Activated CD4-positive, alpha-beta T cell treated with anti-CD3 and anti-CD28 coated beads, Interleukin-2, amount 10 ng/mL, durations not matched to agents 7 days and 5 days (primary cell): ENCODE measurements around the gene FILIP1. TPM values are rescaled to one million over a fixed set of nuclear protein-coding genes. Genes with fewer than 3 reads are reported as not detected.
"Not testable (repeated sequence)": the region's sequence is repeated elsewhere in the genome, so short reads cannot be mapped to it uniquely, and the experiment has no call there.

ENCODE experiments used
- CTCF ChIA-PET: fragments of 350-600 bp; sonication (Branson Sonifier 250); formaldehyde crosslinking; loops from one replicate; lab custom pipeline; 2021; ENCODE audit warnings: antibody characterized with exemption; lab: Charles Lee
- POLR2A ChIA-PET: fragments of 350-600 bp; sonication (Branson Sonifier 250); formaldehyde crosslinking; loops from one replicate; lab custom pipeline; 2021; ENCODE audit warnings: antibody characterized with exemption; lab: Charles Lee
- DNase-seq: peaks from one replicate; pipeline ENCODE4 v3.0.0-alpha.2; 2020
- H3K27ac Mint-ChIP-seq: one replicate; pipeline ENCODE4 v1.8.0; 2021; ENCODE audit warnings: mild to moderate bottlenecking, moderate library complexity, mixed read lengths
- H3K27me3 Mint-ChIP-seq: one replicate; pipeline ENCODE4 v1.8.0; 2021; ENCODE audit warnings: mixed read lengths
- H3K36me3 Mint-ChIP-seq: one replicate; pipeline ENCODE4 v1.8.0; 2021; ENCODE audit warnings: low read depth, mixed read lengths
- H3K4me1 Mint-ChIP-seq: one replicate; pipeline ENCODE4 v1.8.0; 2021; ENCODE audit warnings: mixed read lengths
- H3K4me3 Mint-ChIP-seq: one replicate; pipeline ENCODE4 v1.8.0; 2021; ENCODE audit warnings: mild to moderate bottlenecking, moderate library complexity, mixed read lengths
- H3K9me3 Mint-ChIP-seq: one replicate; pipeline ENCODE4 v1.8.0; 2021; ENCODE audit warnings: mixed read lengths
- total RNA-seq, 2 experiments: library from RNA; stranded (reverse); gene quantifications; one replicate each; pipeline ENCODE4 v1.2.3, GENCODE V29; 2021

Gene FILIP1
- total RNA-seq, 2 experiments from 2014 or later, result 0.04 TPM; not detected in 1

DNA sequence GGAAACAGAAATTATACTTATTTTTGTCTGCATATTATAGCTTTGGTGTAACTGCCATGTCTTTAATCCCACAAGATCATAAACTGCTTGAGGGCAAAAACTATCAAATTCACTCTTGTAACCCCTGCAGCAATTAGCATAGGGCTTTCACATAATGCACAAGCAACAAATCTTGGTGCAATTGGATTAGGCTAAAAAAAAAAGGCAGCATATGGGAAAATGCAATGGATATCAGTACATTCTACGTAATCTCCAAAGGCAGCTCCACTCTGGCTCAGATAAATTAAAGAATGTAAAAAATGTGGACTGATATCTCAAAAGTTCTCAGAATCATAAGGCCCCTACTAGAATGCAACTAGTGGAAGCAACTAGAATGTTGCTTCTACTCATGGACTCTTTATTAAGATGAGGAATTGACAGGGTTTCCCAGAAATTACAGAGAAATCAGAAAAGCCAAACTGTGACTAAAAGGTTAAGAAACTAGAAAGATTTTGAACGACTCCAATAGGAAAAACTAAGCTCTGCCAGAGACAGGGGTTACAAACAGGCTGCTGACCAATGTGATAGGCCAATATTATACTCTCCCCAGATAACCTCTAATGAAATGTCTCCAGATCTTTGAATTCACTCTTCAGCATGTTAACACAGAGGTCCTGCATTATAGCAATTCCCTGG, 55.0 kb downstream of the FILIP1 start:
- Mint-ChIP-seq H3K4me3 (no peak overlapping the region), H3K27me3 (peaks cover 1% of the 10 kb centered on the region), H3K36me3 (no peaks in the 10 kb centered on the region), H3K9me3 (no peaks in the 10 kb centered on the region), H3K4me1 (no peaks in the 10 kb centered on the region), H3K27ac (no peak overlapping the region)
- ChIA-PET CTCF (interaction anchor here (0.6 to 1.3 kb wide), 2 partner anchors 10 to 1778 kb away, joined by 3 to 4 read pairs; no protein-coding TSS in a partner anchor), POLR2A (no interaction called here)
- DNase-seq, result no peak

- H3K27me3 Mint-ChIP-seq, result peaks cover 1% of the 10 kb centered on the region
- DNase-seq, result no peak
- no peak overlapping the region for H3K27ac Mint-ChIP-seq
- POLR2A ChIA-PET, result no interaction called here
- H3K4me1 Mint-ChIP-seq, result no peaks in the 10 kb centered on the region
- CTCF ChIA-PET, result interaction anchor here (1.3 kb wide), 1 partner anchor 9 kb away, joined by 3 read pairs; no protein-coding TSS in a partner anchor
- no peak overlapping the region for H3K4me3 Mint-ChIP-seq
- no peaks in the 10 kb centered on the region for H3K9me3 Mint-ChIP-seq
- H3K36me3 Mint-ChIP-seq, result no peaks in the 10 kb centered on the region
Measured at GRCh38 chr6:75438013-75438431, 55.6 kb downstream of the FILIP1 start.

- H3K27ac Mint-ChIP-seq, result no peak overlapping the region
- H3K4me1 Mint-ChIP-seq, result no peaks in the 10 kb centered on the region
- POLR2A ChIA-PET, result no interaction called here
- CTCF ChIA-PET, result interaction anchor here (1.3 kb wide), 1 partner anchor 9 kb away, joined by 3 read pairs; no protein-coding TSS in a partner anchor
- DNase-seq, result no peak
- H3K36me3 Mint-ChIP-seq, result no peaks in the 10 kb centered on the region
- H3K27me3 Mint-ChIP-seq, result peaks cover 1% of the 10 kb centered on the region
- H3K9me3 Mint-ChIP-seq, result no peaks in the 10 kb centered on the region
- no peak overlapping the region for H3K4me3 Mint-ChIP-seq
Measured at GRCh38 chr6:75437421-75437891, 56.1 kb downstream of the FILIP1 start.

DNA sequence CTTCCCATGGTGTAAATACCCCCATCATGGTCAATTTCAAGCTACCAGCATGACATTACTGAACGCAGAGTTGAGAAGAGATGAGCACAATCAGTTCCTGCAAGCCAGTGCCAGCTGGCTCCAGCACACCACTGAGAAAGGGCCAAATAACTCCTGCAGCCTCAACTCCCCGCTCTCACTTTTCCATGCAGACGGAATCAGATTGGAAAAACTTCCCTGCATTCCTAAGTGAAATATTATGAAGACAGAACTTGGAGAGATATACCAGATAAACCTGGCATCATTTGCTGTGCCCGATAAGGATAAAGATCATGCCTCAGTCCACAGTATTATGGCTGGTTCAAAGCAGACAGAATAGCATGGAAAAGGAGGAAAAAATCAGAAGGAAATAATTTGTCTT, 56.7 kb downstream of the FILIP1 start:
- no peak for DNase-seq
- ChIA-PET CTCF (no interaction called here), POLR2A (interaction anchor here (0.6 kb wide), 1 partner anchor 21 kb away, joined by 3 read pairs; no protein-coding TSS in a partner anchor)
- Mint-ChIP-seq H3K4me3 (no peak overlapping the region), H3K36me3 (no peaks in the 10 kb centered on the region), H3K4me1 (no peaks in the 10 kb centered on the region), H3K9me3 (no peaks in the 10 kb centered on the region), H3K27ac (no peak overlapping the region), H3K27me3 (peaks cover 1% of the 10 kb centered on the region)

DNA sequence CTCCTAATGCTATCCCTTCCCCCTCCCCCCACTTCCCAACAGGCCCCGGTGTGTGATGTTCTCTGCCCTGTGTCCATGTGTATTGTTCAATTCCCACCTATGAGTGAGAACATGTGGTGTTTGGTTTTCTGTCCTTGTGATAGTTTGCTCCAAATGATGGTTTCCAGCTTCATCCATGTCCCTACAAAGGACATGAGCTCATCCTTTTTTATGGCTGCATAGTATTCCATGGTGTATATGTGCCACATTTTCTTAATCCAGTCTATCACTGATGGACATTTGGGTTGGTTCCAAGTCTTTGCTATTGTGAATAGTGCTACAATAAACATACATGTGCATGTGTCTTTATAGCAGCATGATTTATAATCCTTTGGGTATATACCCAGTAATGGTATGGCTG, 60.8 kb downstream of the FILIP1 start:
- CTCF ChIA-PET, POLR2A ChIA-PET, DNase-seq, H3K27ac Mint-ChIP-seq, H3K27me3 Mint-ChIP-seq, H3K4me1 Mint-ChIP-seq, H3K9me3 Mint-ChIP-seq, H3K4me3 Mint-ChIP-seq, H3K36me3 Mint-ChIP-seq: not testable (repeated sequence)

DNA sequence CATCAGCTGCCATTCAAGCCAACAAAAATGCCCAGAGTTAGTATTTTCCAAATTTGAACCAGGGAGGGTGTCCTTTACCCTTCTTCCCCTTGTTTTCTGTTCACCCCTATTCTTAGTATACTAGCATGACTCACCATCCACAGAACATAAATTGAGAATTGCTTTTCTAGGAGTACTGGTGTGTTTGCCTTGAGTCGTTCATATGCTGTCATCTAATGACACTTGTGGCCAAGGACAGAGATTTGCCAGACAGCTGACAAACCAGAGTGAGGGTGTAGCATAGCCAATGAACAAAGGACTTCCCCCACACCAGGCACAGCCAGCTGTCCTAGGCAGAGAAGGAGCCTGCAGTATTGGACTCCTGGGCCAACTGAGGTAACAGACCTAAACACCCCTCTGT, 62.2 kb downstream of the FILIP1 start:
- H3K4me1 Mint-ChIP-seq, result no peaks in the 10 kb centered on the region
- no peak for DNase-seq
- peaks cover 2% of the 10 kb centered on the region for H3K9me3 Mint-ChIP-seq
- H3K4me3 Mint-ChIP-seq, result no peak overlapping the region
- peaks cover 1% of the 10 kb centered on the region for H3K27me3 Mint-ChIP-seq
- H3K27ac Mint-ChIP-seq, result no peak overlapping the region
- POLR2A ChIA-PET, result no interaction called here
- H3K36me3 Mint-ChIP-seq, result no peaks in the 10 kb centered on the region
- CTCF ChIA-PET, result no interaction called here

- CTCF ChIA-PET, result no interaction called here
Measured at GRCh38 chr6:75430631-75431325, 62.8 kb downstream of the FILIP1 start.

DNA sequence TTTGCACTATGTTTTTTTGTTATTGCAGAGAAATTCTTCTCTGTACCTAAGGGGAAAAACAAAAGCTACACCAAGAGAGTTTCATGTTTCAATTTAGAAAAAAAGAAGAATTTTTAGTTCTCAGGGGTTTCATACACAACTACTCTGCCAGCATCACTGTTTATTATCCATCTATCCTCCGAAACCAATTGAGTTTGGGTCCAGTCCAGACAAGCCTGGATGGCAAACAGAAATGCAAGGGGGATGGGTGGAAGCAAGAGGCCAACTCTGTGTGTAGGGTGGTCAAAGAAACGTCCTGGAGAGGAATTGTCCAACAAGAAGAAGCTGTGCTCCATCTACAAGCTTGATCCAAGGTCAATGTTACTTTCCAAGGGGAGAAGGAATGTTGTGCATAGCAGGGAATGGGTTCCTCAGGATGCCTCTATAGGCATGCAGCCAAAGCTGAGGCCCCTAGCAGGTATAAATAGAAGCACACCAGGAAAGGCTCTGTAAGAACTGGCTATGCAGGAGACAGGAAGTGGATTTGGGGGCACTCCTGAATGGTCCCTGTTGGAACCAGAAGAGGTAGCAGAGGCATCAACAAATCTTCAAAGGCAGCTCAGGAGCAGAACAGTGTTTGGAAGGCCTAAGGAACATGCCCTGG, 64.4 kb downstream of the FILIP1 start:
- H3K4me1 Mint-ChIP-seq, result peaks cover 10% of the 10 kb centered on the region
- DNase-seq, result no peak
- no peaks in the 10 kb centered on the region for H3K36me3 Mint-ChIP-seq
- CTCF ChIA-PET, result interaction anchor here (1.2 kb wide), 1 partner anchor 9 kb away, joined by 3 read pairs; no protein-coding TSS in a partner anchor
- no peaks in the 10 kb centered on the region for H3K27me3 Mint-ChIP-seq
- no peak overlapping the region for H3K4me3 Mint-ChIP-seq
- peaks cover 2% of the 10 kb centered on the region for H3K9me3 Mint-ChIP-seq
- POLR2A ChIA-PET, result no interaction called here
- H3K27ac Mint-ChIP-seq, result no peak overlapping the region

More at GRCh38 chr6:75430631-75431325, 62.8 kb downstream of the FILIP1 start:
- Mint-ChIP-seq H3K27ac (no peak overlapping the region), H3K4me3 (no peak overlapping the region), H3K36me3 (no peaks in the 10 kb centered on the region), H3K27me3 (peaks cover 1% of the 10 kb centered on the region), H3K4me1 (no peaks in the 10 kb centered on the region), H3K9me3 (peaks cover 2% of the 10 kb centered on the region)
- POLR2A ChIA-PET, result no interaction called here
- no peak for DNase-seq

- ChIA-PET CTCF (interaction anchor here (1.2 kb wide), 1 partner anchor 10 kb away, joined by 3 read pairs; no protein-coding TSS in a partner anchor), POLR2A (no interaction called here)
- Mint-ChIP-seq H3K27me3 (no peaks in the 10 kb centered on the region), H3K4me3 (no peak overlapping the region), H3K4me1 (peaks cover 10% of the 10 kb centered on the region), H3K9me3 (peaks cover 2% of the 10 kb centered on the region), H3K27ac (no peak overlapping the region), H3K36me3 (no peaks in the 10 kb centered on the region)
- no peak for DNase-seq
Measured at GRCh38 chr6:75428204-75428603, 65.4 kb downstream of the FILIP1 start.

GRCh38 chr6:75427329-75427728, 66.3 kb downstream of the FILIP1 start:
- DNase-seq, result no peak
- Mint-ChIP-seq H3K27me3 (no peaks in the 10 kb centered on the region), H3K27ac (no peak overlapping the region), H3K36me3 (no peaks in the 10 kb centered on the region), H3K9me3 (peaks cover 2% of the 10 kb centered on the region), H3K4me1 (peaks cover 10% of the 10 kb centered on the region), H3K4me3 (no peak overlapping the region)
- POLR2A ChIA-PET, result no interaction called here
- CTCF ChIA-PET, result no interaction called here

DNA sequence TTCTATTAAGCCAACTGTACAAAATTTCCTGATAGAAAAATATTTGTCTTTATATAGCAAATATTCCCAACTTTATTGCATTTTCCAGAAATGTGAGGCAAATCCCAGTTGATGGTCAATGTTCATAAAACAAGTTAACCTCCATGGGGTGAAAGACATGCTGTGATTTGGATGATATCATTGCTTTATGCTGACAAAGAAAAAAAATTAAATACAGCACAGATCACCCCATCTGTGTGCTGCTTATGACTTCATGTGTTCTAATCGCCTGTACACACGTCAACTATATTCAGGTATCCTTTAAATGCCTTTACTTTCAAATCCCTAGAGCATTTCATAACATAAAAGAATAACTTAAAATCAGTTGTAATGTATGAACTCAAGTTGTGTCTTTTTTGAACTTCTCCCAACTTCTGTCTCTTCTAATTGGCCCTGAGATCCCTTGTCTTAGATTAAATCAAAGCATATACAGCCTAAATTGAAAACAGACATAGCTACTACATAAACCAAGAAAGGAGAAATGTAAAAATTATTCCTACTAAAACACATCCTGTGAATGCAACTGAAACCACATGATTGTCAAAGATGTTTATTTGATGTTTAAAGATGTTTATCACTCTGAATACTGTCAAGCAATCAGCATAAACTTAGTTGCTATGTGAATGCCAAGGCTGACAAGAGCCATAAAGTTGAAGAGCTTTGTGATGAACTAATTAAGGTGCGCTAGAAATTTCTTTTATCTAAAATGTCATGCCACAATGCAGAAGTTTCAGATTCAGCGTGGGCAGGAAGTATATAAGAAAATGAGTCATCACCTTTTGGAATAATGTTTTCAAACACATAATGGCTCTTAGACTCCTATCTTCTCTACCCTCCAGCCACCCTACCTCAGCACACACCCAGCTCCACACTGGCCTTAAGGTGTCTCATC, 68.7 kb downstream of the FILIP1 start:
- CTCF ChIA-PET, result no interaction called here
- Mint-ChIP-seq H3K4me1 (peaks cover 10% of the 10 kb centered on the region), H3K36me3 (no peaks in the 10 kb centered on the region), H3K27me3 (no peaks in the 10 kb centered on the region), H3K27ac (no peak overlapping the region), H3K9me3 (no peaks in the 10 kb centered on the region), H3K4me3 (no peak overlapping the region)
- POLR2A ChIA-PET, result interaction anchor here (0.7 kb wide), 1 partner anchor 218 kb away, joined by 3 read pairs; no protein-coding TSS in a partner anchor
- DNase-seq, result no peak

- no peak for DNase-seq
- Mint-ChIP-seq H3K4me3 (no peak overlapping the region), H3K36me3 (no peaks in the 10 kb centered on the region), H3K9me3 (no peaks in the 10 kb centered on the region), H3K4me1 (peaks cover 10% of the 10 kb centered on the region), H3K27ac (no peak overlapping the region), H3K27me3 (no peaks in the 10 kb centered on the region)
- ChIA-PET POLR2A (no interaction called here), CTCF (interaction anchor here (0.6 kb wide), 1 partner anchor 39 kb away, joined by 4 read pairs; no protein-coding TSS in a partner anchor)
Measured at GRCh38 chr6:75423386-75423785, 70.2 kb downstream of the FILIP1 start.
